ENCODE data around the gene SCRN1.

The SCRN1 gene

GRCh38 chr7:29977886-29978651 is 11.5 kb downstream of the SCRN1 start:
- TF ChIP-seq MAX (IDR thresholded peaks at IDR 0.05) (no peak), NFIC (IDR thresholded peaks at IDR 0.05) (no peak), FOXM1 (IDR thresholded peaks at IDR 0.05; ENCODE audit: borderline replicate concordance, low read depth) (no peak), YY1 (IDR thresholded peaks at IDR 0.05; ENCODE audit: low read depth) (no peak), REST (IDR thresholded peaks at IDR 0.05; ENCODE audit: low read depth) (no peak), CREB1 (IDR thresholded peaks at IDR 0.05; ENCODE audit: low read depth) (no peak), RAD21 (IDR thresholded peaks at IDR 0.05; ENCODE audit: low read depth) (no peak), CEBPB (IDR thresholded peaks at IDR 0.05) (no peak), USF1 (IDR thresholded peaks at IDR 0.05) (no peak)

- TF ChIP-seq ZBTB7A (IDR thresholded peaks at IDR 0.05; ENCODE audit: low read depth): no peak
- TF ChIP-seq FOXM1 (IDR thresholded peaks at IDR 0.05; ENCODE audit: borderline replicate concordance, low read depth): no peak
- no peak for TF ChIP-seq TCF12 (IDR thresholded peaks at IDR 0.05; ENCODE audit: low read depth)
- TF ChIP-seq EGR1 (IDR thresholded peaks at IDR 0.05): no peak
- TF ChIP-seq RAD21 (IDR thresholded peaks at IDR 0.05; ENCODE audit: low read depth): no peak
- TF ChIP-seq MAX (IDR thresholded peaks at IDR 0.05): no peak
- TF ChIP-seq CEBPB (IDR thresholded peaks at IDR 0.05): no peak
- TF ChIP-seq NFIC (IDR thresholded peaks at IDR 0.05): no peak
- TF ChIP-seq TAF1 (IDR thresholded peaks at IDR 0.05; ENCODE audit: low read depth): no peak
- TF ChIP-seq REST (IDR thresholded peaks at IDR 0.05; ENCODE audit: low read depth): no peak
- no peak for TF ChIP-seq CREB1 (IDR thresholded peaks at IDR 0.05; ENCODE audit: low read depth)
- TF ChIP-seq TEAD4 (IDR thresholded peaks at IDR 0.05): no peak
- TF ChIP-seq USF1 (IDR thresholded peaks at IDR 0.05): no peak
- TF ChIP-seq YY1 (IDR thresholded peaks at IDR 0.05; ENCODE audit: low read depth): no peak
- no peak for TF ChIP-seq EP300 (IDR thresholded peaks at IDR 0.05; ENCODE audit: borderline replicate concordance)
Observed at GRCh38 chr7:29976673-29977415, 12.8 kb downstream of the SCRN1 start.

GRCh38 chr7:29976266-29976665 is 13.3 kb downstream of the SCRN1 start:
- TF ChIP-seq REST (IDR thresholded peaks at IDR 0.05; ENCODE audit: low read depth) (no peak), YY1 (IDR thresholded peaks at IDR 0.05; ENCODE audit: low read depth) (no peak), EGR1 (IDR thresholded peaks at IDR 0.05) (no peak), TAF1 (IDR thresholded peaks at IDR 0.05; ENCODE audit: low read depth) (no peak), CREB1 (IDR thresholded peaks at IDR 0.05; ENCODE audit: low read depth) (no peak), TEAD4 (IDR thresholded peaks at IDR 0.05) (no peak), FOXM1 (IDR thresholded peaks at IDR 0.05; ENCODE audit: borderline replicate concordance, low read depth) (no peak), MAX (IDR thresholded peaks at IDR 0.05) (no peak), RAD21 (IDR thresholded peaks at IDR 0.05; ENCODE audit: low read depth) (no peak), EP300 (IDR thresholded peaks at IDR 0.05; ENCODE audit: borderline replicate concordance) (no peak), NFIC (IDR thresholded peaks at IDR 0.05) (no peak), ZBTB7A (IDR thresholded peaks at IDR 0.05; ENCODE audit: low read depth) (no peak), USF1 (IDR thresholded peaks at IDR 0.05) (no peak), CEBPB (IDR thresholded peaks at IDR 0.05) (no peak), TCF12 (IDR thresholded peaks at IDR 0.05; ENCODE audit: low read depth) (no peak)

All from Ishikawa (cell line).